GM21786 (cell line): Measurements from ENCODE around the gene ROPN1B.
"Not testable (repeated sequence)": the region's sequence is repeated elsewhere in the genome, so short reads cannot be mapped to it uniquely, and the experiment has no call there.

Source experiments
- ATAC-seq: cut with Tn5 transposase; IDR thresholded peaks from one replicate; pipeline ENCODE4 v1.9.1; 2021; ENCODE audit not compliant: unreplicated experiment

ROPN1B gene

GRCh38 chr3:125968701-125969592, at the start of gene ROPN1B:
TSS of gene ROPN1B (plus strand) at chr3:125969178. CDS start at chr3:125972055, 2,877 bp downstream.
- not testable (repeated sequence) for ATAC-seq

DNA sequence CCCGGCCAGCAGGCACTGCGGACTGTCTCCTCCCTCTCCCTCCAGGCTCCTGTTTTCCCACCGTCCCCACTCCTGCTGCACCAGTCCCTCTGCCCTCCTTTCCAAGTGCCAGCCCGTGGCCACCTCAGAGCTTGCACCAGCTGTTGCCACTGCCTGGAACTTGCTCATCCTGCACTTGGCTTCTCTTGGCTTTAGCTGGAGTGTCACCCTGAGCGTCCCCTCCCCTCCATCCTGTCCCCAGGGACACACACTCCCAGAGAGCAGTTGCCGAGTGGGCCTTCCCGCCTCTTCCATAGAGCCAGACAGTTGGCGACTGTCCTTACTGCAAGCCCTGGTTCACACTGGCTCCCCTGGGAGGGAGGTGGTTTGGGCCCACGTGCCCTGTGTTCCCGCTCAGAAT, 48.8 kb upstream of the ROPN1B start:
- not testable (repeated sequence) for ATAC-seq

GRCh38 chr3:125920751-125921279, 48.2 kb upstream of the ROPN1B start:
- not testable (repeated sequence) for ATAC-seq

DNA sequence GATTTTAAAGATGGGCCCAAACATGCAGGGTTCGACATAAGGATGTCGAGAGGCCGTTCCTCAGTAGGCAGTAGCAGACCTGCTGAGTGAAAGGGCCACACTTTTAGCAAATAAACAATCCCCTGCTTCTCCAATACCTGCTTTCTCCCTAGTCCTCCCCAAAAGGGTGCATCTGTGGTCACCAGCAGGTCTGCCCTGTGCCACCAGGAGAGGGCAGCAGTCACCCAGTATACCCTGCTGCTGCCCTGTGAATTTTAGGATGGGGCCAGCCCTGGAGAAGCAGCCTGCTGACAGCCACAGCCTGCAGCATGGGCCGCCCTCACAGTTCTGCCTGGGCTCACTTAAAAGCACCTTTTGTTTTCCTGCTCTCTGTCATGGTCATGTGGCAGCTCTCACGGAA, 47.3 kb upstream of the ROPN1B start:
- not testable (repeated sequence) for ATAC-seq

GRCh38 chr3:125923324-125924115, 45.5 kb upstream of the ROPN1B start:
- ATAC-seq, result not testable (repeated sequence)

GRCh38 chr3:125924276-125924675, 44.7 kb upstream of the ROPN1B start:
- ATAC-seq, result not testable (repeated sequence)

GRCh38 chr3:125925727-125926126, 43.3 kb upstream of the ROPN1B start:
- not testable (repeated sequence) for ATAC-seq

DNA sequence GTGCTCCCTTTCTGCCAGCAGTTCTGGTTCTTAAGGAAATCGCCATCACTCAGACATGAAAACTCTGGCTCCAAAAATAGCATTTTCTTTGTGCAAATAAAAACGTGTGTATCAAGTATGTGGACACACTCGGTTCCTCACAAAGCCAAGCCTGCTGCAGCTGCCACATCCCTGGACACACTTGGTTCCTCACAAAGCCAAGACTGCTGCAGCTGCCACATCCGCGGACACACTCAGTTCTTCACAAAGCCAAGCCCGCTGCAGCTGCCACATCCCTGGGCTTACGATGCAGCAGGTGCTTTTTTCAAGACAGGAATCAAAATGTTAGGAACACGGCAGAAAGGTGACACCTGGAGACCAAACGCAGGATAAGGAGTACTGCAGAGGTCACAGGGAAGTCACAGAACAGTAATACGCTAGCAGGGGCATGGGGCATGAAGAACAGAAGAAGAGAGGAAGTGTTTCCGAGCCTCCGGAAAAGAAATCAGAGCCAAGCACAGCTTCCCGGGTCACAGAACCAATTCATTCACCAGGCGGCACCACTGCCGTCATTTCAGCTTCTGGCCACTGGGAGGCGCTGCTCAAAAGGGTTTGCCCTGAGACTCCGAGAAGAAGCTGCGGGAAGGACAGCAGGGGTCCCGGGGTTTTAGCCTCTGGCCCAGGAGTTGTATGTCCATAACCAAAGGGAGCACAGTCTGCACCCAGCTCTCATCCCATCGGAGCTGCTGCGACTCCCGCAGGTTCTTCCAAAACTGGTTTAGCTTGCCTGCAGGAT, 40.0 kb upstream of the ROPN1B start:
- ATAC-seq, result not testable (repeated sequence)

DNA sequence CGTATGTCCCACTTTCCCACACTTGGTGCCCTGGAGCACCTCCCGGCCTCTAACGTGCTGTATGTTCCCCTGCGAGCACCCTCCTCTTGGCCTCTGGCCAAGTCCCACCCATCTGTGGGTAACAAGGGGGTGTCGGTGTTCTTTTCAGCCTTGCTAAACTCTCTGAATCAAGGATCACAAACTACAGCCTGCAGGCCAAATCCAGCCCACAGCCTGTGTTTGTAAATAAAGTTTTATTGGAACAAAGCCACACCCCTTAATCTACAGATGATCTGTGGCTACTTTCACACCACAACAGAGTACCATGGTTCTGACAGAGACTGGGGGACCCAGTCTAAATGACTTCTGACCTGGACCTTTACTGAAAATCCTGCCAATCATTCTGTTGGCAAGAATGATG, 39.2 kb upstream of the ROPN1B start:
- ATAC-seq, result not testable (repeated sequence)

- ATAC-seq, result not testable (repeated sequence)
Observed at GRCh38 chr3:125931355-125931880, 37.6 kb upstream of the ROPN1B start.

DNA sequence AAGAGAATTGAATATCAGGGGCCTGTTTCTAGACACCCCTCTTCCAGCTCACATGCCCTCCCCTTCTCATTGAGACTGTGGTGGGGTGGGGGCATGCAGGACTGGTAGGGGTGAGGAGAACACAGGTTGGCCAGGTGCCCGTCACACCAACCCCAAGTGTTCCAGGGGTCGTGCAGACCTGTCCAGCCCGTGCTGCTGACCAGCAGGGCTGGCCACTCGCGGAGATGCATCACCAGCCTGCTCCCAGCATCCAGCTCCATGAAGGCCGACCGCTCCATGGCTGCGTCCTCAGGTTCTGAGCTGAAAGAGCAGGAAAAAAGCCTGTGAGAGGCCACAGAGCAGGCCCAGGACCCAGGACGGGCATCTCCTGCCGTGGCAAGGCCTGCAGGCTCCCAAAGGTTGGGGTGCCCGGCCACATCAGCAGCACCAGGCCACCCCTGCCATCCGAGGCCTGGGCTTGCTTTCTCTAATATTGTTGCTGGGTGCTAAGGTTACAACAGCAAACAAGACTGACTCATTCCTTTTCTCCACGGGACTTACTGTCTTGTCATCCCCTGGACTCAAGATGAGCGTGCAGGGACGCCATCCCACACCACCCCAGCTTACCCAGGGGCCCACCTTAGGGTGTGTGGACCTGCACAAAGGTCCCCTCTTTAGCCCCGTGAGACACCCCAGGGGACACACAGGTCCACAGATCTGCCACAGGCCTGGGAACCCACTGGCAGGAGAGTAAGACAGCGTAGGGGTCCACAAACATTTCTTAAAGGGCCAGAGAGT, 35.4 kb upstream of the ROPN1B start:
- ATAC-seq, result not testable (repeated sequence)

- ATAC-seq, result not testable (repeated sequence)
Observed at GRCh38 chr3:125935252-125935874, 33.6 kb upstream of the ROPN1B start.

GRCh38 chr3:125936210-125936815, 32.7 kb upstream of the ROPN1B start:
- not testable (repeated sequence) for ATAC-seq

- ATAC-seq, result not testable (repeated sequence)
Observed at GRCh38 chr3:125936891-125937290, 32.1 kb upstream of the ROPN1B start.

GRCh38 chr3:125947806-125948205, 21.2 kb upstream of the ROPN1B start:
- ATAC-seq, result not testable (repeated sequence)

DNA sequence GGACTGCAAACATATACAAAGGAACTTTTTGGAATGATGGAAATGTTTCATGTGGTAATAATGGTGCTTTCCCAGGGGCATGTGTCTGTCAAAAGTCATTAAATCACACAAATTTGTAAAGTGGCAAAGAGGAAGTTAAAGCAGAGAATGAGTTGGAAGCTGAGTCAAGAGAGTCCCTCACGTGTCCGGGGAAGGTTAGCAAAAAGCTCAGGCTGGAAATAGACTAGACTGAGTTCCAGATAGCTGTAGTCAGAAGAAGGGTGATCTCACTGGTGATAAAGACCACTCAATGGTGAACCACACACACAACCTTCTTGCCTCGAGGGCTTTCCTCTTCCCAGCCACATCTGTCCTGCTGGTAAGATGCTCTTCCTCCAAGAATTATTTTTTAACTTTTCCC, 20.1 kb upstream of the ROPN1B start:
- not testable (repeated sequence) for ATAC-seq

DNA sequence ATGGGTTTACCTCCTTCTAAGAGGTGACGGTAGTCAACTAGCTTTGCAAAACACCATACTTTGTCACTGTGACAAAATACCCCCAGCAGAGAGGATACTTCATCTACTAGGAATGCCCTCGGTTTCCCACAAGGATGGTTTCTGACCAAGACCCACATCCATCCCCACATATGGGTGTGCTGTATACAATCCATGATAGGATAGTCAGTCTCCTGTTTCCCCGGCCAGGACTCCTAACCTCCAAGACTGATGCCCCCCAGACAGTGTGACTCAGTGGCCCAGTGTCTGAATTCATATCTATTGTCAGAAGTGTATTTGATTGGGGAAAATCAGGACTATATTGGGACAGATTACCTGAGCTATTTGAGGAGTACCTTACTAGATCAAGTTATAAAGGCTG, 17.8 kb upstream of the ROPN1B start:
- ATAC-seq, result not testable (repeated sequence)

GRCh38 chr3:125957020-125957419, 12.0 kb upstream of the ROPN1B start:
- not testable (repeated sequence) for ATAC-seq
